ENCODE results near the gene AGBL1.

The AGBL1 gene

GRCh38 chr15:87047203-87047965 is 967.7 kb downstream of the AGBL1 start:
- Histone ChIP-seq H3K4me3 (ENCODE audit: low read depth in 1 of 2, low read length in 2 of 2) (no peak overlapping the region), H3K79me2 (ENCODE audit: insufficient read depth, low read length) (no peaks in the 10 kb centered on the region), H3K9ac (ENCODE audit: low read depth, low read length) (no peak overlapping the region), H4K20me1 (ENCODE audit: insufficient read depth, low read length) (no peaks in the 10 kb centered on the region), H3K9me3 (ENCODE audit: insufficient read depth, low read length, severe bottlenecking) (no peaks in the 10 kb centered on the region), H3K4me1 (ENCODE audit: insufficient read depth, low read length) (no peaks in the 10 kb centered on the region), H3K4me2 (ENCODE audit: insufficient read depth, low read length) (no peak overlapping the region), H3K27me3 (ENCODE audit: insufficient read depth, low read length, poor library complexity) (no peaks in the 10 kb centered on the region), H3K36me3 (ENCODE audit: insufficient read depth, low read length) (no peaks in the 10 kb centered on the region), H3K27ac (ENCODE audit: low read length) (no peak overlapping the region), H2AFZ (ENCODE audit: low read depth, low read length) (no peak overlapping the region)
- DNase-seq (no peak), ATAC-seq (ENCODE audit: insufficient read depth, low read depth) (no peak)
- TF ChIP-seq CTCF (IDR thresholded peaks at IDR 0.05; ENCODE audit: borderline replicate concordance, extremely low read depth, low read length, poor library complexity, severe bottlenecking): no peak
- TF ChIP-seq EZH2 (IDR thresholded peaks at IDR 0.05; ENCODE audit: borderline replicate concordance, low read depth, low read length, severe bottlenecking): no peak

All from DND-41 (cell line).